GM21619 (cell line): Measurements from ENCODE around the gene HSD17B1.
"Not testable (repeated sequence)": the region's sequence is repeated elsewhere in the genome, so short reads cannot be mapped to it uniquely, and the experiment has no call there.

Experiments
- ATAC-seq: cut with Tn5 transposase; IDR thresholded peaks from one replicate; pipeline ENCODE4 v1.9.1; 2021; ENCODE audit not compliant: unreplicated experiment

The HSD17B1 gene

GRCh38 chr17:42545755-42546505, 6.8 kb upstream of the HSD17B1 start:
- not testable (repeated sequence) for ATAC-seq

- no peak for ATAC-seq
These were observed 5.7 kb upstream of the HSD17B1 start for GRCh38 chr17:42547001-42547461.

- no peak for ATAC-seq
These were observed 5.0 kb upstream of the HSD17B1 start for GRCh38 chr17:42547698-42548069.

- ATAC-seq, result peak; percentile 40
These were observed 4.5 kb upstream of the HSD17B1 start for GRCh38 chr17:42548070-42548837.

GRCh38 chr17:42548993-42549755, 3.5 kb upstream of the HSD17B1 start:
- ATAC-seq, result no peak

GRCh38 chr17:42553161-42553818, 567 bp downstream of the HSD17B1 start:
- ATAC-seq, result no peak

- no peak for ATAC-seq
These were observed 1.1 kb downstream of the HSD17B1 start for GRCh38 chr17:42553866-42554249.

GRCh38 chr17:42554250-42555121, 1.8 kb downstream of the HSD17B1 start:
- peak; percentile 82 for ATAC-seq

GRCh38 chr17:42555122-42555622, 2.4 kb downstream of the HSD17B1 start:
- no peak for ATAC-seq

- not testable (repeated sequence) for ATAC-seq
These were observed 3.4 kb downstream of the HSD17B1 start for GRCh38 chr17:42555961-42556617.

GRCh38 chr17:42559075-42559474, 6.4 kb downstream of the HSD17B1 start:
- ATAC-seq, result no peak

GRCh38 chr17:42560246-42560645, 7.5 kb downstream of the HSD17B1 start:
- no peak for ATAC-seq

- ATAC-seq, result no peak
These were observed 9.2 kb downstream of the HSD17B1 start, which contains the start of gene COASY for GRCh38 chr17:42561897-42562387. COASY (plus strand) TSS chr17:42562148; CDS start chr17:42562623, 475 bp downstream.

- no peak for ATAC-seq
These were observed 9.8 kb downstream of the HSD17B1 start for GRCh38 chr17:42562388-42563142.

GRCh38 chr17:42563143-42563509, 10.4 kb downstream of the HSD17B1 start:
- no peak for ATAC-seq

- ATAC-seq, result no peak
These were observed 10.8 kb downstream of the HSD17B1 start for GRCh38 chr17:42563543-42563942.

- ATAC-seq, result no peak
These were observed 11.2 kb downstream of the HSD17B1 start for GRCh38 chr17:42563950-42564349.

- ATAC-seq, result no peak
These were observed 12.2 kb downstream of the HSD17B1 start for GRCh38 chr17:42564815-42565522.
